Measurements from ENCODE around the gene UNC50.

DNA sequence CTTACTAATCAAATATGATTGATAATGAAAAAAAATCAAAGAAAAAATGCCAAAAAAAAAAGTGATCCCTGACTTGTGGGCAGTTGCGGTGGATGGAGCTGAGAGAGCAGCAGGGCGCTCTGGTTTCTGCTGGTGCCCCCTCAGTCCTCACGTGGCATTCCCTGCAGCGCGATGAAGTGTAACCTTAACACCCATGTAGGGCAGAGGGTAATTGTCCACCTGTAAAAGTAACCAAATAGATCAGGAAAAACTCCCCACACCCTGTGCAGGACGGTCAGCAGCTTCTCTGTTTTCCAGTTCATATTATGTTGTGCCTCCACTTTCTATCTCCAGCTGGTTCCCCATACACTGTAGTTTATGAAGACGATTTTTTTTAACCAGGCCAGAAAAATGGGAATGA is 25.1 kb upstream of the UNC50 start:
- TF ChIP-seq, protein P1, sequence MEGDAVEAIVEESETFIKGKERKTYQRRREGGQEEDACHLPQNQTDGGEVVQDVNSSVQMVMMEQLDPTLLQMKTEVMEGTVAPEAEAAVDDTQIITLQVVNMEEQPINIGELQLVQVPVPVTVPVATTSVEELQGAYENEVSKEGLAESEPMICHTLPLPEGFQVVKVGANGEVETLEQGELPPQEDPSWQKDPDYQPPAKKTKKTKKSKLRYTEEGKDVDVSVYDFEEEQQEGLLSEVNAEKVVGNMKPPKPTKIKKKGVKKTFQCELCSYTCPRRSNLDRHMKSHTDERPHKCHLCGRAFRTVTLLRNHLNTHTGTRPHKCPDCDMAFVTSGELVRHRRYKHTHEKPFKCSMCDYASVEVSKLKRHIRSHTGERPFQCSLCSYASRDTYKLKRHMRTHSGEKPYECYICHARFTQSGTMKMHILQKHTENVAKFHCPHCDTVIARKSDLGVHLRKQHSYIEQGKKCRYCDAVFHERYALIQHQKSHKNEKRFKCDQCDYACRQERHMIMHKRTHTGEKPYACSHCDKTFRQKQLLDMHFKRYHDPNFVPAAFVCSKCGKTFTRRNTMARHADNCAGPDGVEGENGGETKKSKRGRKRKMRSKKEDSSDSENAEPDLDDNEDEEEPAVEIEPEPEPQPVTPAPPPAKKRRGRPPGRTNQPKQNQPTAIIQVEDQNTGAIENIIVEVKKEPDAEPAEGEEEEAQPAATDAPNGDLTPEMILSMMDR (optimal IDR thresholded peaks at IDR 0.05 in 1 of 3, IDR thresholded peaks at IDR 0.05 in 1 of 3, conservative IDR thresholded peaks at IDR 0.05 in 1 of 3; ENCODE audit: extremely low read depth in 1 of 3, insufficient read depth in 2 of 3, low read length in 3 of 3): no peak
- TF ChIP-seq EZH2 (IDR thresholded peaks at IDR 0.05; ENCODE audit: low read length): no peak

All from keratinocyte (primary cell).